Adipocyte (in vitro differentiated cells): ENCODE results near the gene ZNF385A.

Experiments used
- DNase-seq: peaks from one replicate; pipeline ENCODE4 v3.0.0-alpha.2; 2015; ENCODE audit warnings: low read depth
- H3K27me3 ChIP-seq: replicated peaks from 2 replicates; pipeline ENCODE4 v1.7.0; 2013; ENCODE audit warnings: mild to moderate bottlenecking, low read length, moderate library complexity; ENCODE audit not compliant: control insufficient read depth, insufficient read depth
- H3K36me3 ChIP-seq: 2 replicates; pipeline ENCODE4 v1.7.0; 2013; ENCODE audit warnings: low read length, mild to moderate bottlenecking, moderate library complexity; ENCODE audit not compliant: control insufficient read depth, insufficient read depth, severe bottlenecking
- H3K4me1 ChIP-seq: 2 replicates; pipeline ENCODE4 v1.7.0; 2013; ENCODE audit warnings: mild to moderate bottlenecking, low read length, moderate library complexity; ENCODE audit not compliant: control insufficient read depth, insufficient read depth
- H3K4me3 ChIP-seq: 2 replicates; pipeline ENCODE4 v1.7.0; 2013; ENCODE audit warnings: mild to moderate bottlenecking, low read length, moderate library complexity
- H3K9ac ChIP-seq: 2 replicates; pipeline ENCODE4 v1.7.0; 2013; ENCODE audit warnings: mild to moderate bottlenecking, low read length, moderate library complexity
- H3K9me3 ChIP-seq: 2 replicates; pipeline ENCODE4 v1.7.0; 2013; ENCODE audit warnings: mild to moderate bottlenecking, low read length, moderate library complexity; ENCODE audit not compliant: control insufficient read depth

Gene ZNF385A

GRCh38 chr12:54413284-54414190, 29.0 kb upstream of the ZNF385A start:
- peak overlapping the region; percentile 72 for H3K9ac ChIP-seq
- H3K4me3 ChIP-seq, result peak overlapping the region; percentile 54
- no peaks in the 10 kb centered on the region for H3K27me3 ChIP-seq
- H3K36me3 ChIP-seq, result peaks cover 18% of the 10 kb centered on the region
- H3K4me1 ChIP-seq, result peaks cover 61% of the 10 kb centered on the region
- no peak for DNase-seq
- no peaks in the 10 kb centered on the region for H3K9me3 ChIP-seq

GRCh38 chr12:54412786-54413185, 28.3 kb upstream of the ZNF385A start:
- H3K9me3 ChIP-seq, result no peaks in the 10 kb centered on the region
- peaks cover 25% of the 10 kb centered on the region for H3K36me3 ChIP-seq
- H3K27me3 ChIP-seq, result no peaks in the 10 kb centered on the region
- no peak for DNase-seq
- H3K4me1 ChIP-seq, result peaks cover 66% of the 10 kb centered on the region
- peak overlapping the region; percentile 54 for H3K4me3 ChIP-seq
- peak overlapping the region; percentile 72 for H3K9ac ChIP-seq

- peaks cover 29% of the 10 kb centered on the region for H3K36me3 ChIP-seq
- no peaks in the 10 kb centered on the region for H3K27me3 ChIP-seq
- H3K9me3 ChIP-seq, result no peaks in the 10 kb centered on the region
- H3K4me1 ChIP-seq, result peaks cover 67% of the 10 kb centered on the region
- no peak for DNase-seq
- peak overlapping the region; percentile 54 for H3K4me3 ChIP-seq
- H3K9ac ChIP-seq, result peak overlapping the region; percentile 72
Observed at GRCh38 chr12:54412348-54412747, 27.8 kb upstream of the ZNF385A start.

- peaks cover 68% of the 10 kb centered on the region for H3K4me1 ChIP-seq
- H3K36me3 ChIP-seq, result peaks cover 37% of the 10 kb centered on the region
- peak overlapping the region; percentile 72 for H3K9ac ChIP-seq
- peak; percentile 94 for DNase-seq
- peak overlapping the region; percentile 15 for H3K4me3 ChIP-seq
- no peaks in the 10 kb centered on the region for H3K9me3 ChIP-seq
- H3K27me3 ChIP-seq, result no peaks in the 10 kb centered on the region
Observed at GRCh38 chr12:54411391-54412241, 27.1 kb upstream of the ZNF385A start.

GRCh38 chr12:54409267-54409666, 24.7 kb upstream of the ZNF385A start:
- H3K4me3 ChIP-seq, result no peak overlapping the region
- no peak for DNase-seq
- H3K9ac ChIP-seq, result no peak overlapping the region
- no peaks in the 10 kb centered on the region for H3K9me3 ChIP-seq
- H3K36me3 ChIP-seq, result peaks cover 60% of the 10 kb centered on the region
- H3K4me1 ChIP-seq, result peaks cover 59% of the 10 kb centered on the region
- no peaks in the 10 kb centered on the region for H3K27me3 ChIP-seq

- H3K9ac ChIP-seq, result peak overlapping the region; percentile 44
- DNase-seq, result no peak
- H3K36me3 ChIP-seq, result peaks cover 79% of the 10 kb centered on the region
- H3K4me1 ChIP-seq, result peaks cover 39% of the 10 kb centered on the region
- H3K9me3 ChIP-seq, result no peaks in the 10 kb centered on the region
- no peak overlapping the region for H3K4me3 ChIP-seq
- no peaks in the 10 kb centered on the region for H3K27me3 ChIP-seq
Observed at GRCh38 chr12:54407183-54407905, 22.8 kb upstream of the ZNF385A start.

GRCh38 chr12:54405573-54405972, 21.0 kb upstream of the ZNF385A start:
- no peak for DNase-seq
- no peaks in the 10 kb centered on the region for H3K9me3 ChIP-seq
- H3K4me1 ChIP-seq, result peaks cover 24% of the 10 kb centered on the region
- H3K4me3 ChIP-seq, result no peak overlapping the region
- peaks cover 91% of the 10 kb centered on the region for H3K36me3 ChIP-seq
- H3K27me3 ChIP-seq, result no peaks in the 10 kb centered on the region
- peak overlapping the region; percentile 40 for H3K9ac ChIP-seq

- Histone ChIP-seq H3K4me3 (no peak overlapping the region), H3K36me3 (peaks cover 96% of the 10 kb centered on the region), H3K4me1 (peaks cover 19% of the 10 kb centered on the region), H3K9me3 (no peaks in the 10 kb centered on the region), H3K27me3 (no peaks in the 10 kb centered on the region), H3K9ac (peak overlapping the region; percentile 14)
- no peak for DNase-seq
Observed at GRCh38 chr12:54405106-54405505, 20.6 kb upstream of the ZNF385A start.

- H3K9ac ChIP-seq, result peak overlapping the region; percentile 14
- H3K27me3 ChIP-seq, result no peaks in the 10 kb centered on the region
- peaks cover 99% of the 10 kb centered on the region for H3K36me3 ChIP-seq
- H3K4me3 ChIP-seq, result no peak overlapping the region
- DNase-seq, result peak; percentile 85
- H3K9me3 ChIP-seq, result no peaks in the 10 kb centered on the region
- peaks cover 19% of the 10 kb centered on the region for H3K4me1 ChIP-seq
Observed at GRCh38 chr12:54404061-54405004, 19.8 kb upstream of the ZNF385A start.

GRCh38 chr12:54401119-54401518, 16.6 kb upstream of the ZNF385A start:
- DNase-seq, result no peak
- Histone ChIP-seq H3K27me3 (no peaks in the 10 kb centered on the region), H3K9ac (no peak overlapping the region), H3K9me3 (no peaks in the 10 kb centered on the region), H3K4me3 (no peak overlapping the region), H3K36me3 (peaks cover 100% of the 10 kb centered on the region), H3K4me1 (no peaks in the 10 kb centered on the region)
